HEK293 (cell line): ENCODE measurements around the gene HMCN2.

Experiments used
- CTCF ChIA-PET: fragments of 350-600 bp; formaldehyde crosslinking; extraction: SDS; loops from one replicate; lab custom pipeline; 2021; ENCODE audit warnings: antibody characterized with exemption; lab: Yijun Ruan, JAX
- POLR2A ChIA-PET: fragments of 300-600 bp; formaldehyde crosslinking; extraction: SDS; loops from one replicate; lab custom pipeline; 2020; ENCODE audit warnings: antibody characterized with exemption, inconsistent platforms; lab: Yijun Ruan, JAX
- H3K27ac ChIP-seq: fragments of 200-500 bp; sonication (Bioruptor generic); 2 replicates; pipeline ENCODE4 v1.5.1; 2014; ENCODE audit warnings: low read depth, low read length, control low read depth, inconsistent platforms; ENCODE audit errors: extremely low read depth
- H3K36me3 ChIP-seq, 2 experiments: fragments of 200-500 bp in 1 of 2; sonication (Bioruptor generic) in 1 of 2; 1 replicate in 1 of 2; 2 replicates in 1 of 2; pipeline ENCODE4 v1.5.1; 2014 to 2017; ENCODE audit warnings: inconsistent platforms in 2 of 2, low read length in 2 of 2; ENCODE audit not compliant: control insufficient read depth in 2 of 2, insufficient read depth in 1 of 2
- H3K4me1 ChIP-seq: fragments of 200-500 bp; sonication (Bioruptor generic); 2 replicates; pipeline ENCODE4 v1.5.1; 2014; ENCODE audit warnings: mild to moderate bottlenecking, low read length, inconsistent platforms; ENCODE audit not compliant: control insufficient read depth, insufficient read depth
- H3K4me3 ChIP-seq: 2 replicates; pipeline ENCODE4 v1.5.1; 2011; ENCODE audit warnings: low read depth, mild to moderate bottlenecking, control low read depth, low read length, moderate library complexity
- H3K9me3 ChIP-seq: fragments of 200-500 bp; sonication (Bioruptor generic); 2 replicates; pipeline ENCODE4 v1.5.1; 2014; ENCODE audit warnings: low read depth, low read length, inconsistent platforms; ENCODE audit not compliant: control insufficient read depth, insufficient read depth
- KLF1 ChIP-seq: fragments of 450-650 bp; formaldehyde crosslinking; IDR thresholded peaks from 2 replicates; pipeline ENCODE4 v1.5.1; 2016; ENCODE audit warnings: missing biosample characterization, missing genetic modification characterization
- PRDM4 ChIP-seq: fragments of 450-650 bp; formaldehyde crosslinking; IDR thresholded peaks from 2 replicates; pipeline ENCODE4 v1.5.1; 2017; ENCODE audit warnings: missing biosample characterization, missing genetic modification characterization
- SETDB1 ChIP-seq: IDR thresholded peaks from one replicate; pipeline ENCODE4 v1.6.1; 2017; ENCODE audit warnings: mild to moderate bottlenecking, low read length, moderate library complexity, mixed read lengths; ENCODE audit not compliant: insufficient read length
- SP7 ChIP-seq: fragments of 450-650 bp; formaldehyde crosslinking; IDR thresholded peaks from 2 replicates; pipeline ENCODE4 v1.5.1; 2016; ENCODE audit warnings: missing biosample characterization, missing genetic modification characterization
- ZFP41 ChIP-seq: fragments of 450-650 bp; formaldehyde crosslinking; IDR thresholded peaks from 2 replicates; pipeline ENCODE4 v1.5.1; 2016; ENCODE audit warnings: missing biosample characterization, missing genetic modification characterization, borderline replicate concordance
- ZIC2 ChIP-seq: fragments of 450-650 bp; formaldehyde crosslinking; IDR thresholded peaks from 2 replicates; pipeline ENCODE4 v1.5.1; 2016; ENCODE audit warnings: missing biosample characterization, missing genetic modification characterization
- ZNF133 ChIP-seq: fragments of 450-650 bp; formaldehyde crosslinking; IDR thresholded peaks from 2 replicates; pipeline ENCODE4 v1.5.1; 2016; ENCODE audit warnings: missing biosample characterization, missing genetic modification characterization
- ZNF148 ChIP-seq: fragments of 450-650 bp; formaldehyde crosslinking; IDR thresholded peaks from 2 replicates; pipeline ENCODE4 v1.5.0; 2017; ENCODE audit warnings: missing biosample characterization, missing genetic modification characterization, borderline replicate concordance
- ZNF23 ChIP-seq: fragments of 450-650 bp; formaldehyde crosslinking; IDR thresholded peaks from 2 replicates; pipeline ENCODE4 v1.5.1; 2016; ENCODE audit warnings: missing biosample characterization, missing genetic modification characterization, borderline replicate concordance
- ZNF311 ChIP-seq: fragments of 450-650 bp; formaldehyde crosslinking; IDR thresholded peaks from 2 replicates; pipeline ENCODE4 v1.5.1; 2017; ENCODE audit warnings: missing biosample characterization, missing genetic modification characterization, borderline replicate concordance
- ZNF394 ChIP-seq: fragments of 450-650 bp; formaldehyde crosslinking; IDR thresholded peaks from 2 replicates; pipeline ENCODE4 v1.5.1; 2016; ENCODE audit warnings: missing biosample characterization, missing genetic modification characterization, mild to moderate bottlenecking, moderate library complexity, borderline replicate concordance
- ZNF404 ChIP-seq: fragments of 450-650 bp; formaldehyde crosslinking; IDR thresholded peaks from 2 replicates; pipeline ENCODE4 v1.5.1; 2017; ENCODE audit warnings: missing biosample characterization, missing genetic modification characterization
- ZNF704 ChIP-seq: fragments of 450-650 bp; formaldehyde crosslinking; IDR thresholded peaks from 2 replicates; pipeline ENCODE4 v1.5.1; 2016; ENCODE audit warnings: missing biosample characterization, missing genetic modification characterization
- ZXDB ChIP-seq: fragments of 450-650 bp; formaldehyde crosslinking; IDR thresholded peaks from 2 replicates; pipeline ENCODE4 v1.5.1; 2016; ENCODE audit warnings: missing biosample characterization, missing genetic modification characterization
- TF ChIP-seq, protein P1 (sequence below): sonication (generic); formaldehyde crosslinking; IDR thresholded peaks from 2 replicates; pipeline ENCODE4 v1.8.1; 2022; ENCODE audit warnings: mild to moderate bottlenecking, moderate library complexity, missing genetic modification reagents

Gene HMCN2

DNA sequence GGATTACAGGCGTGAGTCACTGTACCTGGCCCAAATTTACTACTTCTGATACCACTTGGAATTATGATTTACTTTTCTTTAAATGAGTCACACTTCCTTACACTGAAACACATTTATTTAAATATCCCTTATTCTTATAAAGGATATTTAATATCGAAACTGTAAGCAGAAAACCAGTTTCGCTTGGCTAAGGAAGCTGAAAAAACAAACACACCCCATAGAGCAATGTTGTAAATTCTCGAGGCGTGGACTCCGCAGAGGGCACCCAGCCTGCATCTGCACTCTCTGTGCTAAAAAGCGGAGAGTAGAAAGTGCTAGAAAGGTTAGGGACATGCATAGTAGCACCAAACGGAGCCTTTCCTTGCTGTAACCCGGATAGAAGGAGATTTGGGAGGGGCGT is 86.5 kb downstream of the HMCN2 start:
- TF ChIP-seq SP7 (no peak), ZFP41 (no peak), ZNF311 (tag by site-specific recombination) (no peak), ZNF404 (tag by site-specific recombination) (no peak), ZNF148 (tag by site-specific recombination) (no peak), ZXDB (tag by site-specific recombination) (no peak)
- no peaks in the 10 kb centered on the region for H3K36me3 ChIP-seq
- CTCF ChIA-PET, result interaction anchor here (0.7 to 1.2 kb wide), 2 partner anchors 9 to 114 kb away, joined by 4 to 5 read pairs; no protein-coding TSS in a partner anchor
- POLR2A ChIA-PET, result no interaction called here
- H3K4me1 ChIP-seq, result no peaks in the 10 kb centered on the region
- H3K4me3 ChIP-seq, result no peak overlapping the region
- no peak overlapping the region for H3K27ac ChIP-seq
- H3K9me3 ChIP-seq, result no peaks in the 10 kb centered on the region

GRCh38 chr9:130352586-130353285 is 87.2 kb downstream of the HMCN2 start:
- no peaks in the 10 kb centered on the region for H3K9me3 ChIP-seq
- no peak overlapping the region for H3K4me3 ChIP-seq
- no peak overlapping the region for H3K27ac ChIP-seq
- POLR2A ChIA-PET, result no interaction called here
- H3K4me1 ChIP-seq, result no peaks in the 10 kb centered on the region
- no peaks in the 10 kb centered on the region for H3K36me3 ChIP-seq
- CTCF ChIA-PET, result interaction anchor here (0.6 to 1.2 kb wide), 3 partner anchors 10 to 330 kb away, joined by 4 to 6 read pairs (median 4); no protein-coding TSS in a partner anchor
- TF ChIP-seq KLF1, result no peak
- no peak for TF ChIP-seq ZNF394
- no peak for TF ChIP-seq PRDM4 (tag by site-specific recombination)
- TF ChIP-seq, protein P1, sequence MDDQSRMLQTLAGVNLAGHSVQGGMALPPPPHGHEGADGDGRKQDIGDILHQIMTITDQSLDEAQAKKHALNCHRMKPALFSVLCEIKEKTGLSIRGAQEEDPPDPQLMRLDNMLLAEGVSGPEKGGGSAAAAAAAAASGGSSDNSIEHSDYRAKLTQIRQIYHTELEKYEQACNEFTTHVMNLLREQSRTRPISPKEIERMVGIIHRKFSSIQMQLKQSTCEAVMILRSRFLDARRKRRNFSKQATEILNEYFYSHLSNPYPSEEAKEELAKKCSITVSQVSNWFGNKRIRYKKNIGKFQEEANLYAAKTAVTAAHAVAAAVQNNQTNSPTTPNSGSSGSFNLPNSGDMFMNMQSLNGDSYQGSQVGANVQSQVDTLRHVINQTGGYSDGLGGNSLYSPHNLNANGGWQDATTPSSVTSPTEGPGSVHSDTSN (CRISPR knock-in tag), result no peak
- TF ChIP-seq ZNF704 (tag by site-specific recombination), result no peak
- TF ChIP-seq ZIC2 (tag by site-specific recombination), result no peak
- no peak for TF ChIP-seq ZNF133
- no peak for TF ChIP-seq ZNF23 (tag by site-specific recombination)
- no peak for TF ChIP-seq SETDB1
